Gastrocnemius medialis (tissue), 4 donors: ENCODE data around the gene VCAN. TPM values are rescaled to one million over a fixed set of nuclear protein-coding genes. Genes with fewer than 3 reads are reported as not detected.
"Not testable (repeated sequence)": the region's sequence is repeated elsewhere in the genome, so short reads cannot be mapped to it uniquely, and the experiment has no call there.

Experiments used
- ATAC-seq, 2 donors: fragments of 150-250 bp; one replicate each; pipeline ENCODE4 v1.9.1; 2016
- DNase-seq, 2 donors: peaks; one replicate each; pipeline ENCODE4 v3.0.0-alpha.2; 2019
- H3K27ac ChIP-seq, 4 donors: fragments of 200-600 bp; sonication (generic); 1 replicate in 1 of 4; 2 replicates in 3 of 4; pipeline ENCODE4 v1.5.1; 2016 to 2018; ENCODE audit warnings: mild to moderate bottlenecking in 2 of 4, moderate library complexity in 1 of 4
- H3K27me3 ChIP-seq, 3 donors: fragments of 200-600 bp; sonication (generic) in 2 of 3; 1 replicate in 1 of 3; 2 replicates in 2 of 3; pipeline versions ENCODE4 v1.5.1 to v1.6.0; 2016 to 2019; ENCODE audit warnings: mild to moderate bottlenecking in 1 of 3, moderate library complexity in 1 of 3
- H3K36me3 ChIP-seq, 2 donors: fragments of 200-600 bp; sonication (generic) in 1 of 2; one replicate each; pipeline ENCODE4 v1.5.1; 2017 to 2018
- H3K4me1 ChIP-seq, 2 donors: fragments of 200-600 bp; sonication (generic) in 1 of 2; one replicate each; pipeline ENCODE4 v1.5.1; 2016 to 2017; ENCODE audit warnings: mild to moderate bottlenecking in 2 of 2
- H3K4me3 ChIP-seq, 4 donors: fragments of 200-600 bp; sonication (generic) in 3 of 4; 1 replicate in 1 of 4; 2 replicates in 3 of 4; pipeline ENCODE4 v1.5.1; 2016 to 2019; ENCODE audit warnings: mild to moderate bottlenecking in 2 of 4
- H3K9me3 ChIP-seq, 3 donors: fragments of 200-600 bp; sonication (generic) in 2 of 3; 1 replicate in 1 of 3; 2 replicates in 2 of 3; pipeline ENCODE4 v1.5.1; 2016 to 2019
- POLR2A ChIP-seq, 2 donors: fragments of 450-650 bp; IDR thresholded peaks; one replicate each; pipeline ENCODE4 v1.6.1; 2017; ENCODE audit warnings: antibody characterized with exemption in 2 of 2, mild to moderate bottlenecking in 2 of 2, moderate library complexity in 2 of 2
- in situ Hi-C, 4 donors: fragments of 200-750 bp; cut with MboI; loops; one replicate each; pipeline versions ENCODE4 v1.15.0 to v1.8.0; 2017; ENCODE audit warnings: low sequenced_read_pairs in 4 of 4
- intact Hi-C: fragments of 100-400 bp; cut with DNase I; formaldehyde crosslinking; loops from one replicate; pipeline ENCODE4 v1.15.1; 2023; ENCODE audit warnings: low total_unique reads
- total RNA-seq, 4 donors: library from RNA; depleted of rRNA; stranded (reverse); fragments of >200 nt; gene quantifications; one replicate each; pipeline versions ENCODE4 v1.1.0 to v1.2.3, GENCODE V29; 2016
- TF ChIP-seq, protein P1 (sequence below), 5 experiments: fragments of 450-650 bp in 3 of 5; fragments of 200-600 bp in 2 of 5; sonication (generic) in 2 of 5; IDR thresholded peaks in 4 of 5; conservative IDR thresholded peaks in 1 of 5; 1 replicate in 4 of 5; 2 replicates in 1 of 5; pipeline ENCODE4 v1.5.1; 2016 to 2019; ENCODE audit warnings: antibody characterized with exemption in 5 of 5, mild to moderate bottlenecking in 3 of 5, moderate library complexity in 3 of 5

The VCAN gene
- total RNA-seq, 4 donors from 2014 or later: 5.9 to 29.9 (median 17.4) TPM

DNA sequence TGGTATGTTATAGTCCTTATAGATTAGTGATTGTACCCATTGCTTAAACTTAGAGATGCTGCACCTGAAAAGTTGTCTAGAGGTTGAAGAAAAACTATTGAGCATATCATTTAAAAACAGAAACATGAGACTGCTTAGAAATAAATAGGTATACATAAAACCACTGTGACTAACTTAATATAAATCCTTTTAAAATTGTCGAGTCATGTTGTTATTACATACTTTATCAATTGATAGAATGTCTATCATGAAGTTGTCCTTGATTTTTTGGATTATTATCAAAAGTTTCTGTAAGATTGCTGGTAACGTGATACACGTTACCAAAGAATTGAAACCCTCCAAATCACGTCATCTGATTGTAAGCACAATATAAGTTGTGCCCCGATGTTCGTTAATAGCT lies 35.3 kb upstream of the VCAN start:
- DNase-seq: no peak
- intact Hi-C loops: no loop called here
- no peaks in the 10 kb centered on the region for H3K36me3 ChIP-seq

GRCh38 chr5:83437697-83438096 lies 33.8 kb upstream of the VCAN start:
- H3K36me3 ChIP-seq, H3K4me1 ChIP-seq, H3K27me3 ChIP-seq, intact Hi-C loops, H3K4me3 ChIP-seq, DNase-seq, ATAC-seq, H3K27ac ChIP-seq, H3K9me3 ChIP-seq: not testable (repeated sequence)
- in situ Hi-C loops: loop anchor here in 1 of 4 donors (25.0 kb wide), 1 partner anchor 800 kb away; no protein-coding TSS in a partner anchor

More for the DNA sequence above, 35.3 kb upstream of the VCAN start:
- H3K4me3 ChIP-seq: no peak overlapping the region
- no peak overlapping the region for H3K27ac ChIP-seq
- in situ Hi-C loops: loop anchor here in 1 of 4 donors (25.0 kb wide), 1 partner anchor 799 kb away; no protein-coding TSS in a partner anchor
- TF ChIP-seq, protein P1, sequence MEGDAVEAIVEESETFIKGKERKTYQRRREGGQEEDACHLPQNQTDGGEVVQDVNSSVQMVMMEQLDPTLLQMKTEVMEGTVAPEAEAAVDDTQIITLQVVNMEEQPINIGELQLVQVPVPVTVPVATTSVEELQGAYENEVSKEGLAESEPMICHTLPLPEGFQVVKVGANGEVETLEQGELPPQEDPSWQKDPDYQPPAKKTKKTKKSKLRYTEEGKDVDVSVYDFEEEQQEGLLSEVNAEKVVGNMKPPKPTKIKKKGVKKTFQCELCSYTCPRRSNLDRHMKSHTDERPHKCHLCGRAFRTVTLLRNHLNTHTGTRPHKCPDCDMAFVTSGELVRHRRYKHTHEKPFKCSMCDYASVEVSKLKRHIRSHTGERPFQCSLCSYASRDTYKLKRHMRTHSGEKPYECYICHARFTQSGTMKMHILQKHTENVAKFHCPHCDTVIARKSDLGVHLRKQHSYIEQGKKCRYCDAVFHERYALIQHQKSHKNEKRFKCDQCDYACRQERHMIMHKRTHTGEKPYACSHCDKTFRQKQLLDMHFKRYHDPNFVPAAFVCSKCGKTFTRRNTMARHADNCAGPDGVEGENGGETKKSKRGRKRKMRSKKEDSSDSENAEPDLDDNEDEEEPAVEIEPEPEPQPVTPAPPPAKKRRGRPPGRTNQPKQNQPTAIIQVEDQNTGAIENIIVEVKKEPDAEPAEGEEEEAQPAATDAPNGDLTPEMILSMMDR (IDR thresholded peaks at IDR 0.05 in 4 of 5, conservative IDR thresholded peaks at IDR 0.05 in 1 of 5): no peak
- TF ChIP-seq POLR2A (IDR thresholded peaks at IDR 0.05): no peak
- H3K9me3 ChIP-seq: no peaks in the 10 kb centered on the region
- H3K27me3 ChIP-seq: no peaks in the 10 kb centered on the region
- no peaks in the 10 kb centered on the region for H3K4me1 ChIP-seq
- no peak for ATAC-seq

DNA sequence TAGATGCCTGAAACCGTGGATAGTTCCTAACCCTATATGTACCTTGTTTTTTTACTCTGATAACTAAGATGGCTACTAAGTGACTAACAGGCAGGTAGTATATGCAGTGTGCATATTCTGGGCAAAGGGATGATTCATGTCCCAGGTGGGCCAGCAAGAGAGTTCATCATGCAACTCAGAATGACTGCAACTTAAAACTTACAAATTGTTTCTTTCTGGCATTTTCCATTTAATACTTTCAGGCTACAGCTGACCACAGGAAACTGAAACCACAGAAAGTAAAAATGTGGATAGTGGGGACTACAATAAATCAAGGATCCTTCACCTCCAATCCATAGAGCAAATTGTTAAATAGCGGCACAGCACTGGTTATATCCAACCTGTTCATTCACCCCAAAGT lies 30.7 kb upstream of the VCAN start:
- Histone ChIP-seq H3K27ac (no peak overlapping the region), H3K4me1 (no peaks in the 10 kb centered on the region), H3K4me3 (no peak overlapping the region), H3K9me3 (no peaks in the 10 kb centered on the region), H3K27me3 (no peaks in the 10 kb centered on the region), H3K36me3 (no peaks in the 10 kb centered on the region)
- no peak for TF ChIP-seq POLR2A (IDR thresholded peaks at IDR 0.05)
- TF ChIP-seq, protein P1 (IDR thresholded peaks at IDR 0.05 in 4 of 5, conservative IDR thresholded peaks at IDR 0.05 in 1 of 5): no peak
- intact Hi-C loops (no loop called here), in situ Hi-C loops (loop anchor here in 1 of 4 donors (25.0 kb wide), 1 partner anchor 804 kb away; no protein-coding TSS in a partner anchor)
- DNase-seq: no peak
- no peak for ATAC-seq

- H3K9me3 ChIP-seq: no peaks in the 10 kb centered on the region
- H3K27ac ChIP-seq: no peak overlapping the region
- no peaks in the 10 kb centered on the region for H3K36me3 ChIP-seq
- no peaks in the 10 kb centered on the region for H3K4me1 ChIP-seq
- H3K27me3 ChIP-seq: no peaks in the 10 kb centered on the region
- in situ Hi-C loops: loop anchor here in 1 of 4 donors (25.0 kb wide), 1 partner anchor 804 kb away; no protein-coding TSS in a partner anchor
- no peak for ATAC-seq
- no peak overlapping the region for H3K4me3 ChIP-seq
- intact Hi-C loops: no loop called here
- DNase-seq: no peak
- TF ChIP-seq, protein P1 (IDR thresholded peaks at IDR 0.05 in 4 of 5, conservative IDR thresholded peaks at IDR 0.05 in 1 of 5): no peak
- TF ChIP-seq POLR2A (IDR thresholded peaks at IDR 0.05): no peak
Observed at GRCh38 chr5:83441747-83442146, 29.8 kb upstream of the VCAN start.

DNA sequence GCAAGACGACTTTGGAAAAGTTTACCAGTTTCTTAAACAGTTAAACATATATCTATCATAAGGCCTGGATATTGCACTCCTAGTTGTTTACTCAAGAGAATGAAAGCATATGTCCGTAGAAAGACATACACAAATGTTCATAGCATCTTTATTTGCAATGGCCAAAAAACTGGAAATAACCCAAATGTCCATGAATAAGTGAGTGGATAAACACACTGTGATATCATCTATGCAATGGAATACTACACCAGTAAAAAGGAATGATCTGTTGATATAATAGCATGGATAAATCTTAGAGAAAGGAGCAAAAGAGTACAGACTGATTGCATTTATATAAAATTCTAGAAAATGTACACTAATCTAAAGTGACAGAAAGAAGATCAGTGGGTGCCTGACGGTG lies 28.0 kb upstream of the VCAN start:
- TF ChIP-seq, protein P1 (IDR thresholded peaks at IDR 0.05 in 4 of 5, conservative IDR thresholded peaks at IDR 0.05 in 1 of 5): no peak
- TF ChIP-seq POLR2A (IDR thresholded peaks at IDR 0.05): no peak
- Histone ChIP-seq H3K27ac (no peak overlapping the region), H3K4me3 (no peak overlapping the region), H3K27me3 (no peaks in the 10 kb centered on the region), H3K36me3 (no peaks in the 10 kb centered on the region), H3K9me3 (no peaks in the 10 kb centered on the region), H3K4me1 (no peaks in the 10 kb centered on the region)
- in situ Hi-C loops: loop anchor here in 1 of 4 donors (25.0 kb wide), 1 partner anchor 806 kb away; no protein-coding TSS in a partner anchor
- DNase-seq: no peak
- intact Hi-C loops: no loop called here
- ATAC-seq: no peak
